SK-N-SH (cell line): Measurements from ENCODE around the gene MARCHF5. TPM values are rescaled to one million over a fixed set of nuclear protein-coding genes. Genes with fewer than 3 reads are reported as not detected.

Source experiments
- CTCF ChIA-PET: fragments of 300-600, 350-600 bp; formaldehyde crosslinking; extraction: SDS; loops from one replicate; lab custom pipeline; 2021; lab: Yijun Ruan, JAX
- POLR2A ChIA-PET: fragments of 350-600 bp; sonication (Branson Sonifier 250); formaldehyde crosslinking; extraction: SDS; loops from one replicate; lab custom pipeline; 2020; ENCODE audit warnings: antibody characterized with exemption, inconsistent platforms; lab: Yijun Ruan, JAX
- DNase-seq: peaks from one replicate; pipeline ENCODE4 v3.0.0; 2012
- H2AFZ ChIP-seq: fragments of 200-600 bp; sonication (generic); 2 replicates; pipeline ENCODE4 v1.8.1; 2016; ENCODE audit warnings: antibody characterized with exemption, mild to moderate bottlenecking, low read depth
- H3F3A ChIP-seq: fragments of 200-600 bp; sonication (generic); replicated peaks from 2 replicates; pipeline ENCODE3; 2016; ENCODE audit warnings: antibody characterized with exemption, mild to moderate bottlenecking; ENCODE audit not compliant: insufficient read depth
- H3K27ac ChIP-seq, 2 experiments: fragments of 200-500 bp in 1 of 2; fragments of 200-600 bp in 1 of 2; sonication (Bioruptor generic) in 1 of 2; sonication (generic), shearing (Covaris generic) in 1 of 2; 2 replicates each; pipeline versions ENCODE4 v1.5.1 to v1.6.1; 2014 to 2016; ENCODE audit warnings: low read depth in 2 of 2, inconsistent platforms in 1 of 2, low read length in 1 of 2, mild to moderate bottlenecking in 1 of 2, mixed read lengths in 1 of 2
- H3K27me3 ChIP-seq: fragments of 200-600 bp; sonication (generic), shearing (Covaris generic); 2 replicates; pipeline ENCODE4 v1.6.1; 2016; ENCODE audit warnings: mixed run types; ENCODE audit not compliant: insufficient read depth
- H3K36me3 ChIP-seq, 2 experiments: fragments of 200-500 bp in 1 of 2; fragments of 200-600 bp in 1 of 2; sonication (Bioruptor generic) in 1 of 2; sonication (generic) in 1 of 2; replicated peaks in 1 of 2; 2 replicates each; pipeline versions ENCODE3 to v1.5.1; 2014 to 2016; ENCODE audit warnings: low read length in 1 of 2, mild to moderate bottlenecking in 1 of 2; ENCODE audit not compliant: insufficient read depth in 2 of 2, control insufficient read depth in 1 of 2
- H3K4me1 ChIP-seq, 2 experiments: fragments of 200-500 bp in 1 of 2; fragments of 200-600 bp in 1 of 2; sonication (Bioruptor generic) in 1 of 2; sonication (generic), shearing (Covaris generic) in 1 of 2; 2 replicates each; pipeline versions ENCODE4 v1.5.1 to v1.6.1; 2014 to 2016; ENCODE audit warnings: low read depth in 1 of 2, low read length in 1 of 2, mixed run types in 1 of 2; ENCODE audit not compliant: insufficient read depth in 2 of 2, control insufficient read depth in 1 of 2
- H3K4me2 ChIP-seq: fragments of 200-600 bp; sonication (generic), shearing (Covaris generic); 2 replicates; pipeline ENCODE4 v1.6.1; 2017; ENCODE audit warnings: mixed run types
- H3K4me3 ChIP-seq, 2 experiments: fragments of 200-500 bp in 1 of 2; fragments of 200-600 bp in 1 of 2; sonication (Bioruptor generic) in 1 of 2; sonication (generic), shearing (Covaris generic) in 1 of 2; 2 replicates each; pipeline versions ENCODE4 v1.5.1 to v1.8.1; 2014 to 2016; ENCODE audit warnings: low read depth in 2 of 2, inconsistent platforms in 1 of 2, low read length in 1 of 2, mild to moderate bottlenecking in 1 of 2, mixed read lengths in 1 of 2, moderate library complexity in 1 of 2
- H3K79me2 ChIP-seq: fragments of 200-600 bp; sonication (generic); 2 replicates; pipeline ENCODE4 v1.8.1; 2017; ENCODE audit warnings: mild to moderate bottlenecking; ENCODE audit not compliant: insufficient read depth
- H3K9ac ChIP-seq: fragments of 200-600 bp; sonication (generic); 2 replicates; pipeline ENCODE4 v1.6.1; 2017; ENCODE audit warnings: mixed run types
- H3K9me2 ChIP-seq: fragments of 200-600 bp; sonication (generic); 2 replicates; pipeline ENCODE4 v1.6.1; 2017; ENCODE audit warnings: mixed run types
- H3K9me3 ChIP-seq: fragments of 200-600 bp; sonication (generic); 2 replicates; pipeline ENCODE4 v1.6.1; 2017; ENCODE audit warnings: mixed run types, mild to moderate bottlenecking, moderate library complexity
- H4K20me1 ChIP-seq: fragments of 200-600 bp; sonication (generic); 2 replicates; pipeline ENCODE4 v1.6.1; 2017; ENCODE audit warnings: mild to moderate bottlenecking, mixed run types; ENCODE audit not compliant: insufficient read depth
- ELF1 ChIP-seq: IDR thresholded peaks from 2 replicates; pipeline ENCODE4 v1.4.0; 2012
- EP300 ChIP-seq, 2 experiments: IDR thresholded peaks; 2 replicates each; pipeline versions ENCODE4 v1.4.0 to v1.6.1; 2012; ENCODE audit warnings: borderline replicate concordance in 1 of 2, low read depth in 1 of 2, low read length in 1 of 2
- EZH2phosphoT487 ChIP-seq: fragments of 200-600 bp; sonication (generic); IDR thresholded peaks from 2 replicates; pipeline ENCODE4 v1.6.1; 2017; ENCODE audit warnings: low read depth, mixed run types, mild to moderate bottlenecking, antibody characterized with exemption, moderate library complexity, borderline replicate concordance
- FOSL2 ChIP-seq: IDR thresholded peaks from 2 replicates; pipeline ENCODE4 v1.4.0; 2012; ENCODE audit warnings: low read depth, mild to moderate bottlenecking, moderate library complexity, borderline replicate concordance
- FOXJ3 ChIP-seq: sonication (generic); formaldehyde crosslinking; IDR thresholded peaks from 2 replicates; pipeline ENCODE4 v1.5.1; 2020; ENCODE audit warnings: mild to moderate bottlenecking, missing genetic modification reagents
- FOXM1 ChIP-seq: IDR thresholded peaks from 2 replicates; pipeline ENCODE4 v1.4.0; 2012; ENCODE audit warnings: low read depth, mild to moderate bottlenecking
- GATA2 ChIP-seq: sonication (generic); formaldehyde crosslinking; IDR thresholded peaks from 2 replicates; pipeline ENCODE4 v1.5.0; 2020; ENCODE audit warnings: mild to moderate bottlenecking, missing genetic modification reagents
- MEF2A ChIP-seq: IDR thresholded peaks from 2 replicates; pipeline ENCODE4 v1.4.0; 2012; ENCODE audit warnings: low read depth, borderline replicate concordance
- MXI1 ChIP-seq: IDR thresholded peaks from 2 replicates; pipeline ENCODE4 v1.6.1; 2012; ENCODE audit warnings: mild to moderate bottlenecking, low read depth, low read length, improper control_type of control experiment
- POLR2AphosphoS5 ChIP-seq: IDR thresholded peaks from 2 replicates; pipeline ENCODE4 v1.6.1; 2012; ENCODE audit warnings: low read depth, low read length
- RXRA ChIP-seq: IDR thresholded peaks from 2 replicates; pipeline ENCODE4 v1.4.0; 2012; ENCODE audit warnings: low read depth, mild to moderate bottlenecking, borderline replicate concordance
- TAF1 ChIP-seq: IDR thresholded peaks from 2 replicates; pipeline ENCODE4 v1.6.1; 2012; ENCODE audit warnings: low read depth, mild to moderate bottlenecking, low read length, moderate library complexity, borderline replicate concordance
- TEAD4 ChIP-seq: IDR thresholded peaks from 2 replicates; pipeline ENCODE4 v1.4.0; 2012; ENCODE audit warnings: mild to moderate bottlenecking, borderline replicate concordance; ENCODE audit not compliant: insufficient read depth
- YY1 ChIP-seq: IDR thresholded peaks from 2 replicates; pipeline ENCODE4 v1.4.0; 2012; ENCODE audit warnings: low read depth, mild to moderate bottlenecking
- WGBS: methylation state at CpG from one replicate; pipeline ENCODE4 v1.1.6; 2017; ENCODE audit warnings: low lambda C conversion rate; 5-methylcytosine and 5-hydroxymethylcytosine counted together
- polyA plus RNA-seq, 3 experiments: library from polyadenylated mRNA; depleted of rRNA; stranded (reverse); fragments of >200 nt; gene quantifications; 2 replicates each; pipeline ENCODE4 v1.2.3, GENCODE V29; 2012
- TF ChIP-seq, protein P1 (sequence below): fragments of 150-350 bp; IDR thresholded peaks from 2 replicates; pipeline ENCODE4 v1.6.1; 2017; ENCODE audit warnings: antibody characterized with exemption, low read length, low read depth, borderline replicate concordance
- TF ChIP-seq, protein P2 (sequence below): IDR thresholded peaks from 2 replicates; pipeline ENCODE4 v1.4.0; 2012; ENCODE audit warnings: low read depth, borderline replicate concordance
- TF ChIP-seq, protein P3 (sequence below): IDR thresholded peaks from 2 replicates; pipeline ENCODE4 v1.4.0; 2012; ENCODE audit warnings: low read depth, borderline replicate concordance
- TF ChIP-seq, protein P4 (sequence below): fragments of 150-350 bp; IDR thresholded peaks from 2 replicates; pipeline ENCODE4 v1.6.1; 2016; ENCODE audit warnings: mild to moderate bottlenecking, low read depth, low read length
- TF ChIP-seq, protein P5 (sequence below): IDR thresholded peaks from 2 replicates; pipeline ENCODE4; 2012

Gene MARCHF5
- polyA plus RNA-seq, 1 of the 3 experiments (the other 2 are of a cell fraction), result 24.2 TPM

DNA sequence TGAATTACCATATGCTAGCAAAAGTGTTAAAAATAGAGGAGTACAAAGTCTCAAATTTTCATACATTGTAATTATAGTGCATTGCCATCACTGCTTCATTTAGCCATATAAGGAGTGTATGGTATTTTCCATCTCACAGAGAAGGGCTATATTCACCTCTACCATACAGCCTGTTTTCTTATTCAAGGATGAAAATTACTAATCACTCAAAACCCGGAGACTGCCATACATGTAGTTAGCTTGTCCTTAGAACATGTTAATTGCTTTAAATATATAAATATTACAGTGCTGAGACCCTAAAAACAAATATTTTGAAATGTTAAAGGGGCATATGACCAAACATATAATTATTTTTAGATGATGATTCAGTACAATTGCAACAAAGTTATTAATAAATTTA lies 49.5 kb upstream of the MARCHF5 start:
- Histone ChIP-seq H3K9me3 (no peaks in the 10 kb centered on the region), H3K9ac (peak overlapping the region; percentile 52; the same call in 1 of the 2 replicates), H3K27me3 (no peaks in the 10 kb centered on the region), H4K20me1 (no peaks in the 10 kb centered on the region), H3K4me1 (peaks cover 0 to 18% of the 10 kb centered on the region in 2 experiments; a peak in 2 of 4 replicates), H3K9me2 (no peaks in the 10 kb centered on the region), H3K4me2 (peak overlapping the region; percentile 93; the same call in 1 of the 2 replicates), H3K4me3 (peak overlapping the region in 1 of 2 experiments; percentile 81; a peak in 1 of 4 replicates), H2AFZ (peak overlapping the region; percentile 91; the same call in 1 of the 2 replicates), H3K79me2 (no peaks in the 10 kb centered on the region), H3K27ac (peak overlapping the region; percentile 75 to 91), H3K36me3 (no peaks in the 10 kb centered on the region), H3F3A (peaks cover 22% of the 10 kb centered on the region)
- 89% methylated on average over 1 of the region's 1 CpG for WGBS
- CTCF ChIA-PET, result interaction anchor here (0.6 to 1.8 kb wide), 3 partner anchors 49 to 202 kb away, joined by 3 to 4 read pairs (median 4); partner anchors contain the start of genes CPEB3 and MARCHF5
- TF ChIP-seq, protein P1, sequence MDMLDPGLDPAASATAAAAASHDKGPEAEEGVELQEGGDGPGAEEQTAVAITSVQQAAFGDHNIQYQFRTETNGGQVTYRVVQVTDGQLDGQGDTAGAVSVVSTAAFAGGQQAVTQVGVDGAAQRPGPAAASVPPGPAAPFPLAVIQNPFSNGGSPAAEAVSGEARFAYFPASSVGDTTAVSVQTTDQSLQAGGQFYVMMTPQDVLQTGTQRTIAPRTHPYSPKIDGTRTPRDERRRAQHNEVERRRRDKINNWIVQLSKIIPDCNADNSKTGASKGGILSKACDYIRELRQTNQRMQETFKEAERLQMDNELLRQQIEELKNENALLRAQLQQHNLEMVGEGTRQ, result no peak
- TF ChIP-seq FOSL2 (no peak), MEF2A (no peak), YY1 (no peak), EP300 (IDR thresholded peaks at IDR 0.05; ENCODE audit: borderline replicate concordance in 1 of 2, low read depth in 1 of 2, low read length in 1 of 2) (no peak), FOXM1 (no peak), ELF1 (no peak), RXRA (no peak), TAF1 (no peak), TEAD4 (no peak), EZH2phosphoT487 (no peak), GATA2 (no peak), MXI1 (no peak), POLR2AphosphoS5 (no peak), FOXJ3 (CRISPR knock-in tag) (no peak)
- TF ChIP-seq, protein P2, sequence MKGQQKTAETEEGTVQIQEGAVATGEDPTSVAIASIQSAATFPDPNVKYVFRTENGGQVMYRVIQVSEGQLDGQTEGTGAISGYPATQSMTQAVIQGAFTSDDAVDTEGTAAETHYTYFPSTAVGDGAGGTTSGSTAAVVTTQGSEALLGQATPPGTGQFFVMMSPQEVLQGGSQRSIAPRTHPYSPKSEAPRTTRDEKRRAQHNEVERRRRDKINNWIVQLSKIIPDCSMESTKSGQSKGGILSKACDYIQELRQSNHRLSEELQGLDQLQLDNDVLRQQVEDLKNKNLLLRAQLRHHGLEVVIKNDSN, result no peak
- TF ChIP-seq, protein P3, sequence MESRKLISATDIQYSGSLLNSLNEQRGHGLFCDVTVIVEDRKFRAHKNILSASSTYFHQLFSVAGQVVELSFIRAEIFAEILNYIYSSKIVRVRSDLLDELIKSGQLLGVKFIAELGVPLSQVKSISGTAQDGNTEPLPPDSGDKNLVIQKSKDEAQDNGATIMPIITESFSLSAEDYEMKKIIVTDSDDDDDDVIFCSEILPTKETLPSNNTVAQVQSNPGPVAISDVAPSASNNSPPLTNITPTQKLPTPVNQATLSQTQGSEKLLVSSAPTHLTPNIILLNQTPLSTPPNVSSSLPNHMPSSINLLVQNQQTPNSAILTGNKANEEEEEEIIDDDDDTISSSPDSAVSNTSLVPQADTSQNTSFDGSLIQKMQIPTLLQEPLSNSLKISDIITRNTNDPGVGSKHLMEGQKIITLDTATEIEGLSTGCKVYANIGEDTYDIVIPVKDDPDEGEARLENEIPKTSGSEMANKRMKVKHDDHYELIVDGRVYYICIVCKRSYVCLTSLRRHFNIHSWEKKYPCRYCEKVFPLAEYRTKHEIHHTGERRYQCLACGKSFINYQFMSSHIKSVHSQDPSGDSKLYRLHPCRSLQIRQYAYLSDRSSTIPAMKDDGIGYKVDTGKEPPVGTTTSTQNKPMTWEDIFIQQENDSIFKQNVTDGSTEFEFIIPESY, result no peak
- TF ChIP-seq, protein P4, sequence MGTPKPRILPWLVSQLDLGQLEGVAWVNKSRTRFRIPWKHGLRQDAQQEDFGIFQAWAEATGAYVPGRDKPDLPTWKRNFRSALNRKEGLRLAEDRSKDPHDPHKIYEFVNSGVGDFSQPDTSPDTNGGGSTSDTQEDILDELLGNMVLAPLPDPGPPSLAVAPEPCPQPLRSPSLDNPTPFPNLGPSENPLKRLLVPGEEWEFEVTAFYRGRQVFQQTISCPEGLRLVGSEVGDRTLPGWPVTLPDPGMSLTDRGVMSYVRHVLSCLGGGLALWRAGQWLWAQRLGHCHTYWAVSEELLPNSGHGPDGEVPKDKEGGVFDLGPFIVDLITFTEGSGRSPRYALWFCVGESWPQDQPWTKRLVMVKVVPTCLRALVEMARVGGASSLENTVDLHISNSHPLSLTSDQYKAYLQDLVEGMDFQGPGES, result no peak
- TF ChIP-seq, protein P5, sequence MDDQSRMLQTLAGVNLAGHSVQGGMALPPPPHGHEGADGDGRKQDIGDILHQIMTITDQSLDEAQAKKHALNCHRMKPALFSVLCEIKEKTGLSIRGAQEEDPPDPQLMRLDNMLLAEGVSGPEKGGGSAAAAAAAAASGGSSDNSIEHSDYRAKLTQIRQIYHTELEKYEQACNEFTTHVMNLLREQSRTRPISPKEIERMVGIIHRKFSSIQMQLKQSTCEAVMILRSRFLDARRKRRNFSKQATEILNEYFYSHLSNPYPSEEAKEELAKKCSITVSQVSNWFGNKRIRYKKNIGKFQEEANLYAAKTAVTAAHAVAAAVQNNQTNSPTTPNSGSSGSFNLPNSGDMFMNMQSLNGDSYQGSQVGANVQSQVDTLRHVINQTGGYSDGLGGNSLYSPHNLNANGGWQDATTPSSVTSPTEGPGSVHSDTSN, result no peak
- no peak for DNase-seq
- POLR2A ChIA-PET, result no interaction called here
